Liver (tissue), 9 donors: Measurements from ENCODE around the gene LRIT1. TPM values are rescaled to one million over a fixed set of nuclear protein-coding genes. Genes with fewer than 3 reads are reported as not detected.

ENCODE experiments used
- DNase-seq: peaks from one replicate; pipeline ENCODE4 v3.0.0-alpha.2; 2017; ENCODE audit warnings: low spot score
- H3K27ac ChIP-seq, 2 donors: one replicate each; pipeline ENCODE4 v1.7.0; 2013; ENCODE audit warnings: inconsistent platforms in 2 of 2, low read length in 2 of 2, control low read depth in 1 of 2, low read depth in 1 of 2, mild to moderate bottlenecking in 1 of 2
- H3K27me3 ChIP-seq, 4 donors: one replicate each; pipeline versions ENCODE4 v1.6.1 to v1.7.0; 2013; ENCODE audit warnings: low read length in 3 of 4, inconsistent platforms in 1 of 4, mild to moderate bottlenecking in 1 of 4, moderate library complexity in 1 of 4; ENCODE audit not compliant: control insufficient read depth in 4 of 4, insufficient read depth in 4 of 4
- H3K36me3 ChIP-seq, 4 donors: one replicate each; pipeline versions ENCODE4 v1.6.1 to v1.7.0; 2013; ENCODE audit warnings: low read length in 3 of 4, mild to moderate bottlenecking in 3 of 4, low read depth in 1 of 4, moderate library complexity in 1 of 4; ENCODE audit not compliant: control insufficient read depth in 4 of 4, insufficient read depth in 3 of 4
- H3K4me1 ChIP-seq, 4 donors: one replicate each; pipeline versions ENCODE4 v1.6.1 to v1.7.0; 2013; ENCODE audit warnings: low read length in 3 of 4, mild to moderate bottlenecking in 3 of 4, moderate library complexity in 1 of 4; ENCODE audit not compliant: control insufficient read depth in 4 of 4, insufficient read depth in 4 of 4
- H3K4me3 ChIP-seq, 3 donors: one replicate each; pipeline versions ENCODE4 v1.6.1 to v1.7.0; 2013; ENCODE audit warnings: low read length in 3 of 3, control low read depth in 1 of 3, low read depth in 1 of 3, mild to moderate bottlenecking in 1 of 3
- H3K9ac ChIP-seq, 2 donors: one replicate each; pipeline ENCODE4 v1.7.0; 2013; ENCODE audit warnings: low read length in 2 of 2, mild to moderate bottlenecking in 2 of 2, moderate library complexity in 2 of 2, control low read depth in 1 of 2, low read depth in 1 of 2
- H3K9me3 ChIP-seq, 4 donors: one replicate each; pipeline versions ENCODE4 v1.6.1 to v1.7.0; 2013; ENCODE audit warnings: low read length in 3 of 4; ENCODE audit not compliant: control insufficient read depth in 4 of 4
- CTCF ChIP-seq: fragments of 150-350 bp; IDR thresholded peaks from 2 replicates; pipeline ENCODE4 v1.5.1; 2017; ENCODE audit warnings: improper control_type of control experiment, low read depth, low read length; ENCODE audit not compliant: missing input control
- EGR1 ChIP-seq, 2 donors: IDR thresholded peaks; 2 replicates each; pipeline ENCODE4 v1.6.1; 2016 to 2018; ENCODE audit warnings: antibody characterized with exemption in 2 of 2, low read depth in 2 of 2
- FOXA1 ChIP-seq: IDR thresholded peaks from 2 replicates; pipeline ENCODE4 v1.6.1; 2016; ENCODE audit warnings: antibody characterized with exemption
- GABPA ChIP-seq, 2 donors: IDR thresholded peaks in 1 of 2; conservative IDR thresholded peaks in 1 of 2; 2 replicates each; pipeline ENCODE4 v1.6.1; 2016; ENCODE audit warnings: antibody characterized with exemption in 2 of 2, mild to moderate bottlenecking in 1 of 2, moderate library complexity in 1 of 2
- HNF4A ChIP-seq, 2 donors: conservative IDR thresholded peaks; 2 replicates each; pipeline ENCODE4 v1.6.1; 2016; ENCODE audit warnings: antibody characterized with exemption in 2 of 2, mild to moderate bottlenecking in 2 of 2
- HNF4G ChIP-seq: IDR thresholded peaks from 2 replicates; pipeline ENCODE4 v1.6.1; 2016; ENCODE audit warnings: antibody characterized with exemption
- JUND ChIP-seq, 2 donors: IDR thresholded peaks; 2 replicates each; pipeline ENCODE4 v1.6.1; 2016; ENCODE audit warnings: antibody characterized with exemption in 2 of 2
- MAX ChIP-seq: IDR thresholded peaks from 2 replicates; pipeline ENCODE4 v1.6.1; 2016; ENCODE audit warnings: antibody characterized with exemption
- NR2F2 ChIP-seq: IDR thresholded peaks from 2 replicates; pipeline ENCODE4 v1.6.1; 2016; ENCODE audit warnings: antibody characterized with exemption
- RXRA ChIP-seq, 2 donors: IDR thresholded peaks; 2 replicates each; pipeline ENCODE4 v1.6.1; 2017 to 2018; ENCODE audit warnings: antibody characterized with exemption in 2 of 2, mild to moderate bottlenecking in 1 of 2
- TAF1 ChIP-seq: conservative IDR thresholded peaks from 2 replicates; pipeline ENCODE4 v1.6.1; 2016; ENCODE audit warnings: antibody characterized with exemption, mild to moderate bottlenecking
- YY1 ChIP-seq: IDR thresholded peaks from 2 replicates; pipeline ENCODE4 v1.6.1; 2016; ENCODE audit warnings: antibody characterized with exemption, mild to moderate bottlenecking
- ZBTB33 ChIP-seq: IDR thresholded peaks from 2 replicates; pipeline ENCODE4 v1.6.1; 2016; ENCODE audit warnings: antibody characterized with exemption
- WGBS: extraction: QIAGEN DNeasy Blood & Tissue Kit; methylation state at CpG from one replicate; pipeline ENCODE4 v1.1.7; 2013; 5-methylcytosine and 5-hydroxymethylcytosine counted together
- polyA plus RNA-seq, 2 donors: library from polyadenylated mRNA; stranded (reverse) in 1 of 2; unstranded in 1 of 2; fragments of 200-250 nt in 1 of 2; fragments of >200 nt in 1 of 2; fragmentation: Nextera tagmentation in 1 of 2; extraction: Ambion mirVana in 1 of 2; gene quantifications; one replicate each; pipeline versions ENCODE4 v1.2.1 to v1.2.3, GENCODE V29; 2013 to 2015
- total RNA-seq, 2 donors: library from RNA; depleted of rRNA; stranded (reverse); fragments of >200 nt; gene quantifications; one replicate each; pipeline ENCODE4 v1.2.3, GENCODE V29; 2014
- TF ChIP-seq, protein P1 (sequence below): IDR thresholded peaks from 2 replicates; pipeline ENCODE4 v1.6.1; 2016; ENCODE audit warnings: antibody characterized with exemption
- donor health status: healthy.
- donor health status: healthy.
- donor health status: healthy.
- donor health status: healthy.
- donor health status: healthy.

The LRIT1 gene
- total and polyA plus RNA-seq, 4 donors, result not detected

GRCh38 chr10:84196083-84196482, 45.3 kb downstream of the LRIT1 start:
- DNase-seq, result no peak
- Histone ChIP-seq H3K27ac (no peak overlapping the region), H3K9me3 (no peaks in the 10 kb centered on the region), H3K27me3 (peaks cover 0 to 11% (median 7%) of the 10 kb centered on the region in 4 donors), H3K36me3 (no peaks in the 10 kb centered on the region), H3K9ac (no peak overlapping the region), H3K4me3 (no peak overlapping the region), H3K4me1 (peaks cover 4 to 13% (median 7%) of the 10 kb centered on the region in 4 donors)
- WGBS, result 17% methylated on average over 4 of the region's 4 CpGs
- no peak for TF ChIP-seq CTCF
- no peak for TF ChIP-seq JUND (IDR thresholded peaks at IDR 0.05)
- TF ChIP-seq TAF1, result no peak

- no peak for DNase-seq
- Histone ChIP-seq H3K36me3 (no peaks in the 10 kb centered on the region), H3K9me3 (no peaks in the 10 kb centered on the region), H3K27me3 (peaks cover 0 to 11% (median 7%) of the 10 kb centered on the region in 4 donors), H3K4me3 (peak overlapping the region in 1 of 3 donors; percentile 53), H3K27ac (no peak overlapping the region), H3K9ac (no peak overlapping the region), H3K4me1 (peaks cover 4 to 13% (median 7%) of the 10 kb centered on the region in 4 donors)
- TF ChIP-seq MAX (no peak), FOXA1 (no peak)
- WGBS, result 17% methylated on average over 43 of the region's 43 CpGs
These were observed 46.1 kb downstream of the LRIT1 start for GRCh38 chr10:84195044-84195830.

GRCh38 chr10:84194424-84195043, 46.8 kb downstream of the LRIT1 start, which contains the start of gene CDHR1:
CDHR1 (plus strand) TSS chr10:84194537; CDS start chr10:84194761, 224 bp downstream.
- peaks cover 0 to 11% (median 7%) of the 10 kb centered on the region in 4 donors for H3K27me3 ChIP-seq
- no peak within 1 kb of the TSS for H3K27ac ChIP-seq
- H3K4me3 ChIP-seq, result peak within 1 kb of the TSS in 2 of 3 donors; percentile 8 to 53
- no peak within 1 kb of the TSS for H3K9ac ChIP-seq
- peaks cover 4 to 13% (median 7%) of the 10 kb centered on the region in 4 donors for H3K4me1 ChIP-seq
- WGBS, result 2% methylated on average over 61 of the region's 61 CpGs
- H3K9me3 ChIP-seq, result no peaks in the 10 kb centered on the region
- no peaks in the 10 kb centered on the region for H3K36me3 ChIP-seq
- no peak for TF ChIP-seq TAF1
- no peak for TF ChIP-seq HNF4G
- no peak for TF ChIP-seq ZBTB33
- TF ChIP-seq, protein P1, sequence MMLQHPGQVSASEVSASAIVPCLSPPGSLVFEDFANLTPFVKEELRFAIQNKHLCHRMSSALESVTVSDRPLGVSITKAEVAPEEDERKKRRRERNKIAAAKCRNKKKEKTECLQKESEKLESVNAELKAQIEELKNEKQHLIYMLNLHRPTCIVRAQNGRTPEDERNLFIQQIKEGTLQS, result no peak
- no peak for TF ChIP-seq HNF4A (conservative IDR thresholded peaks at IDR 0.05)
- TF ChIP-seq RXRA (IDR thresholded peaks at IDR 0.05), result no peak
- TF ChIP-seq FOXA1, result no peak
- no peak for TF ChIP-seq GABPA (IDR thresholded peaks at IDR 0.05 in 1 of 2, conservative IDR thresholded peaks at IDR 0.05 in 1 of 2)
- no peak for TF ChIP-seq NR2F2
- TF ChIP-seq EGR1 (IDR thresholded peaks at IDR 0.05; ENCODE audit: low read depth in 2 of 2), result no peak
- TF ChIP-seq CTCF, result no peak
- no peak for TF ChIP-seq YY1
- DNase-seq, result no peak
